ENCODE measurements around the gene SLC44A5. TPM values are rescaled to one million over a fixed set of nuclear protein-coding genes. Genes with fewer than 3 reads are reported as not detected.

Gene SLC44A5
- total and polyA plus RNA-seq, 2 donors (not counting 1 experiment from before 2014, with no cell fraction given), result 2.8 to 4.2 TPM

GRCh38 chr1:75208862-75209261 is 402.1 kb downstream of the SLC44A5 start:
- no peak for DNase-seq

More at GRCh38 chr1:75208862-75209261, 402.1 kb downstream of the SLC44A5 start:
- Histone ChIP-seq H3K4me2 (replicated peaks; ENCODE audit: low read depth, low read length, poor library complexity, severe bottlenecking) (no peak overlapping the region), H3K27ac (ENCODE audit: low read length in 2 of 2) (no peak overlapping the region), H3K4me3 (ENCODE audit: control extremely low read depth in 1 of 5, extremely low read depth in 1 of 5, insufficient read depth in 1 of 5, low read depth in 2 of 5, low read length in 4 of 5) (no peak overlapping the region), H4K20me1 (ENCODE audit: control insufficient read depth, insufficient read depth, low read length, poor library complexity, severe bottlenecking) (no peaks in the 10 kb centered on the region), H3K4me1 (ENCODE audit: control insufficient read depth in 2 of 2, insufficient read depth in 2 of 2, low read length in 2 of 2) (no peaks in the 10 kb centered on the region), H3K27me3 (replicated peaks in 1 of 4; ENCODE audit: control extremely low read depth in 1 of 4, control insufficient read depth in 3 of 4, insufficient read depth in 4 of 4, low read length in 3 of 4) (no peaks in the 10 kb centered on the region), H3K9ac (ENCODE audit: low read length) (no peak overlapping the region), H3K9me3 (ENCODE audit: control extremely low read depth in 1 of 3, control insufficient read depth in 2 of 3, insufficient read depth in 1 of 3, low read length in 2 of 3) (no peaks in the 10 kb centered on the region), H3K79me2 (ENCODE audit: control insufficient read depth, insufficient read depth, low read length) (no peaks in the 10 kb centered on the region), H2AFZ (ENCODE audit: insufficient read depth, low read depth, low read length, poor library complexity, severe bottlenecking) (no peak overlapping the region), H3K36me3 (replicated peaks in 1 of 2; ENCODE audit: control extremely low read depth in 1 of 2, control insufficient read depth in 1 of 2, extremely low read depth in 1 of 2, insufficient read depth in 2 of 2, low read length in 1 of 2) (no peaks in the 10 kb centered on the region)
- ChIA-PET CTCF (no interaction called here), POLR2A (no interaction called here)
- Mint-ChIP-seq H3K27me3 (no peaks in the 10 kb centered on the region), H3K27ac (no peak overlapping the region), H3K9me3 (ENCODE audit: insufficient read depth) (no peaks in the 10 kb centered on the region), H3K4me1 (no peaks in the 10 kb centered on the region), H3K4me3 (no peak overlapping the region)
- no peak for TF ChIP-seq CTCF (IDR thresholded peaks at IDR 0.05)
- no peak for TF ChIP-seq EZH2 (IDR thresholded peaks at IDR 0.05; ENCODE audit: borderline replicate concordance, insufficient read depth, low read depth, low read length, poor library complexity, severe bottlenecking)
- intact Hi-C loops (cut with micrococcal nuclease), result no loop called here
- ATAC-seq (ENCODE audit: low read depth), result no peak
